H1 (cell line): Measurements from ENCODE around the gene NCBP1. TPM values are rescaled to one million over a fixed set of nuclear protein-coding genes. Genes with fewer than 3 reads are reported as not detected.

Experiments used
- CTCF ChIA-PET: fragments of 300-600 bp; sonication (Branson Sonifier 250); formaldehyde crosslinking; loops from one replicate; lab custom pipeline; 2021; ENCODE audit not compliant: partially characterized antibody; lab: Charles Lee
- POLR2A ChIA-PET: fragments of 300-600 bp; sonication (Branson Sonifier 250); formaldehyde crosslinking; loops from one replicate; lab custom pipeline; 2021; ENCODE audit warnings: inconsistent platforms; ENCODE audit not compliant: partially characterized antibody; lab: Charles Lee
- DNase-seq, 2 experiments: peaks; one replicate each; pipeline versions ENCODE4 v3.0.0 to v3.0.0-alpha.2; 2010 to 2022; ENCODE audit warnings: low spot score in 2 of 2, low read depth in 1 of 2, mixed read lengths in 1 of 2
- FAIRE-seq: peaks from 2 replicates; lab custom pipeline; 2011; peaks lifted over from hg19 to GRCh38; lab: Jason Lieb, UNC
- H2AFZ ChIP-seq: 2 replicates; pipeline ENCODE4 v1.8.1; 2012; ENCODE audit warnings: low read length, inconsistent platforms
- H2AK5ac ChIP-seq: 2 replicates; pipeline ENCODE4 v1.6.1; 2013; ENCODE audit warnings: low read depth, low read length
- H2BK120ac ChIP-seq: replicated peaks from 2 replicates; pipeline ENCODE3; 2013; ENCODE audit warnings: low read depth, low read length, inconsistent platforms
- H2BK12ac ChIP-seq: 2 replicates; pipeline ENCODE4 v1.6.1; 2013; ENCODE audit warnings: low read depth, low read length
- H2BK15ac ChIP-seq: 2 replicates; pipeline ENCODE4 v1.6.1; 2013; ENCODE audit warnings: low read length
- H2BK20ac ChIP-seq: 2 replicates; pipeline ENCODE4 v1.6.1; 2013; ENCODE audit warnings: low read length
- H2BK5ac ChIP-seq: 2 replicates; pipeline ENCODE4 v1.6.1; 2013; ENCODE audit warnings: low read depth, low read length
- H3K14ac ChIP-seq: 2 replicates; pipeline ENCODE4 v1.6.1; 2013; ENCODE audit warnings: inconsistent platforms; ENCODE audit not compliant: insufficient read length
- H3K18ac ChIP-seq: 2 replicates; pipeline ENCODE4 v1.6.1; 2013; ENCODE audit warnings: low read length; ENCODE audit errors: extremely low read depth
- H3K23ac ChIP-seq: 2 replicates; pipeline ENCODE4 v1.6.1; 2013; ENCODE audit warnings: inconsistent platforms; ENCODE audit not compliant: insufficient read length
- H3K23me2 ChIP-seq: 2 replicates; pipeline ENCODE4 v1.6.1; 2013; ENCODE audit warnings: low read depth, low read length
- H3K27ac ChIP-seq: 2 replicates; pipeline ENCODE4 v1.6.1; 2011; ENCODE audit warnings: low read depth, low read length, inconsistent platforms
- H3K27me3 ChIP-seq, 4 experiments: replicated peaks in 1 of 4; 1 replicate in 1 of 4; 2 replicates in 3 of 4; pipeline versions ENCODE4 v1.6.1 to v1.8.1; 2011 to 2013; ENCODE audit warnings: low read length in 3 of 4, mild to moderate bottlenecking in 3 of 4, inconsistent platforms in 2 of 4, mixed read lengths in 2 of 4, moderate library complexity in 1 of 4; ENCODE audit not compliant: control insufficient read depth in 3 of 4, insufficient read depth in 3 of 4; ENCODE audit errors: extremely low read depth in 1 of 4
- H3K36me3 ChIP-seq, 4 experiments: 2 replicates each; pipeline versions ENCODE4 v1.6.1 to v1.8.1; 2011 to 2013; ENCODE audit warnings: mild to moderate bottlenecking in 4 of 4, low read length in 3 of 4, moderate library complexity in 2 of 4, control low read depth in 1 of 4, inconsistent platforms in 1 of 4; ENCODE audit not compliant: insufficient read depth in 4 of 4, control insufficient read depth in 2 of 4
- H3K4ac ChIP-seq: replicated peaks from 2 replicates; pipeline ENCODE3; 2013; ENCODE audit warnings: low read length, low read depth, mixed read lengths, inconsistent platforms; ENCODE audit not compliant: insufficient read length
- H3K4me1 ChIP-seq, 4 experiments: replicated peaks in 1 of 4; 1 replicate in 1 of 4; 2 replicates in 3 of 4; pipeline versions ENCODE4 v1.6.1 to v1.8.1; 2011 to 2013; ENCODE audit warnings: low read length in 3 of 4, inconsistent platforms in 2 of 4, mixed read lengths in 1 of 4; ENCODE audit not compliant: insufficient read depth in 4 of 4, control insufficient read depth in 3 of 4
- H3K4me2 ChIP-seq, 2 experiments: 2 replicates each; pipeline versions ENCODE4 v1.6.1 to v1.8.1; 2011 to 2013; ENCODE audit warnings: low read depth in 2 of 2, low read length in 2 of 2, control low read depth in 1 of 2, inconsistent platforms in 1 of 2, mild to moderate bottlenecking in 1 of 2; ENCODE audit not compliant: insufficient read depth in 1 of 2
- H3K4me3 ChIP-seq, 4 experiments: fragments of 200-600, 300-600 bp in 1 of 4; sonication (generic), shearing (Covaris generic), sonication (Bioruptor Twin) in 1 of 4; 2 replicates each; pipeline versions ENCODE4 v1.5.1 to v1.8.1; 2011 to 2016; ENCODE audit warnings: low read length in 4 of 4, low read depth in 3 of 4, control low read depth in 2 of 4, inconsistent platforms in 2 of 4, mild to moderate bottlenecking in 2 of 4, mixed read lengths in 1 of 4, moderate library complexity in 1 of 4; ENCODE audit not compliant: insufficient read depth in 2 of 4; ENCODE audit errors: extremely low read depth in 1 of 4
- H3K56ac ChIP-seq: replicated peaks from 2 replicates; pipeline ENCODE3; 2013; ENCODE audit warnings: low read depth, mild to moderate bottlenecking, mixed read lengths, low read length, inconsistent platforms; ENCODE audit not compliant: insufficient read length
- H3K79me1 ChIP-seq: 2 replicates; pipeline ENCODE4 v1.6.1; 2013; ENCODE audit warnings: low read depth, low read length, control low read depth
- H3K79me2 ChIP-seq, 2 experiments: 2 replicates each; pipeline versions ENCODE4 v1.6.1 to v1.8.1; 2012 to 2013; ENCODE audit warnings: low read length in 2 of 2, mild to moderate bottlenecking in 2 of 2, inconsistent platforms in 1 of 2; ENCODE audit not compliant: insufficient read depth in 2 of 2, control insufficient read depth in 1 of 2
- H3K9ac ChIP-seq, 4 experiments: replicated peaks in 1 of 4; 1 replicate in 1 of 4; 2 replicates in 3 of 4; pipeline versions ENCODE4 v1.6.1 to v1.8.1; 2011 to 2013; ENCODE audit warnings: low read depth in 3 of 4, low read length in 3 of 4, control low read depth in 2 of 4, mild to moderate bottlenecking in 2 of 4, moderate library complexity in 2 of 4, inconsistent platforms in 1 of 4; ENCODE audit errors: extremely low read depth in 1 of 4
- H3K9me3 ChIP-seq, 2 experiments: 2 replicates each; pipeline versions ENCODE4 v1.6.1 to v1.8.1; 2012 to 2013; ENCODE audit warnings: mild to moderate bottlenecking in 2 of 2, moderate library complexity in 2 of 2, control low read depth in 1 of 2, inconsistent platforms in 1 of 2, low read depth in 1 of 2, low read length in 1 of 2, mixed read lengths in 1 of 2; ENCODE audit not compliant: insufficient read depth in 2 of 2
- H4K20me1 ChIP-seq, 2 experiments: replicated peaks in 1 of 2; 2 replicates each; pipeline versions ENCODE3 to v1.8.1; 2011 to 2013; ENCODE audit warnings: inconsistent platforms in 2 of 2, low read length in 2 of 2, mild to moderate bottlenecking in 1 of 2; ENCODE audit not compliant: insufficient read depth in 2 of 2, control insufficient read depth in 1 of 2
- H4K5ac ChIP-seq: 2 replicates; pipeline ENCODE4 v1.6.1; 2013; ENCODE audit warnings: low read length, low read depth, mixed read lengths, inconsistent platforms; ENCODE audit not compliant: insufficient read length
- H4K8ac ChIP-seq: 2 replicates; pipeline ENCODE4 v1.8.0; 2013; ENCODE audit warnings: mild to moderate bottlenecking, moderate library complexity, low read length, inconsistent platforms; ENCODE audit not compliant: insufficient read depth; ENCODE audit errors: extremely low read depth
- H4K91ac ChIP-seq: replicated peaks from 2 replicates; pipeline ENCODE3; 2013; ENCODE audit warnings: low read length, mixed read lengths, inconsistent platforms; ENCODE audit not compliant: insufficient read length
- ATF2 ChIP-seq: IDR thresholded peaks from 2 replicates; pipeline ENCODE4 v1.6.1; 2012; ENCODE audit warnings: low read length, inconsistent platforms
- BRCA1 ChIP-seq: IDR thresholded peaks from 2 replicates; pipeline ENCODE4 v1.6.1; 2012; ENCODE audit warnings: low read depth, low read length, improper control_type of control experiment
- CBX5 ChIP-seq: fragments of 300-800, 300-1000 bp; sonication (generic); IDR thresholded peaks from 2 replicates; pipeline ENCODE4 v1.7.1; 2016; ENCODE audit warnings: antibody characterized with exemption, low read length, low read depth
- JUN ChIP-seq: IDR thresholded peaks from 2 replicates; pipeline ENCODE4 v1.6.1; 2011; ENCODE audit warnings: low read depth, mild to moderate bottlenecking, improper control_type of control experiment, low read length
- KDM1A ChIP-seq: fragments of 200-600, 300-600 bp; sonication (generic); IDR thresholded peaks from 2 replicates; pipeline ENCODE4 v1.7.1; 2016; ENCODE audit warnings: mild to moderate bottlenecking, low read length, borderline replicate concordance
- RXRA ChIP-seq: IDR thresholded peaks from 2 replicates; pipeline ENCODE4 v1.6.1; 2011; ENCODE audit warnings: low read depth, mild to moderate bottlenecking, low read length, moderate library complexity; ENCODE audit not compliant: insufficient read depth
- WGBS, 2 experiments: shearing (Covaris generic) in 1 of 2; methylation state at CpG; one replicate each; pipeline versions ENCODE4 v1.1.6 to v1.1.7; 2013 to 2015; ENCODE audit warnings: low lambda C conversion rate in 2 of 2, mixed read lengths in 2 of 2, inconsistent platforms in 1 of 2, low coverage in 1 of 2, missing lambda C conversion rate in 1 of 2; ENCODE audit not compliant: insufficient replicate concordance in 2 of 2, insufficient coverage in 1 of 2, insufficient read length in 1 of 2; ENCODE audit errors: extremely low coverage in 1 of 2, missing lambda C conversion rate in 1 of 2; 5-methylcytosine and 5-hydroxymethylcytosine counted together
- polyA plus RNA-seq, 7 experiments: library from polyadenylated mRNA; depleted of rRNA in 3 of 7; stranded (reverse) in 5 of 7; unstranded in 2 of 7; fragments of >200 nt in 5 of 7; fragments of 200-250 nt in 2 of 7; gene quantifications; 1 replicate in 5 of 7; 2 replicates in 1 of 7; 4 replicates in 1 of 7; pipeline versions ENCODE4 v1.2.1 to v1.2.3, GENCODE V29; 2011 to 2013; ENCODE audit warnings: missing spikeins in 2 of 7, mixed read lengths in 2 of 7
- total RNA-seq: library from RNA; stranded (reverse); fragmentation: NEBNext Ultra II Directional; extraction: Animal tissue kit (Norgen Biotek cat#: 25700); gene quantifications from 2 replicates; pipeline ENCODE4 v1.2.1, GENCODE V29; 2021
- TF ChIP-seq, protein P1 (sequence below): IDR thresholded peaks from 2 replicates; pipeline ENCODE4 v1.6.1; 2011; ENCODE audit warnings: low read depth, mild to moderate bottlenecking, low read length; ENCODE audit not compliant: insufficient read depth
- TF ChIP-seq, protein P2 (sequence below): IDR thresholded peaks from 2 replicates; pipeline ENCODE4 v1.6.1; 2011; ENCODE audit warnings: low read length, improper control_type of control experiment

The NCBP1 gene
- total and polyA plus RNA-seq, 2 of the 8 experiments (the other 6 are each of a cell fraction or from before 2014, with no cell fraction given): 14.7 to 54.0 TPM

GRCh38 chr9:97651646-97652045 lies 18.0 kb downstream of the NCBP1 start:
- Histone ChIP-seq H3K9ac (no peak overlapping the region), H3K36me3 (peaks cover 9 to 82% (median 34%) of the 10 kb centered on the region in 4 experiments), H3K14ac (no peak overlapping the region), H3K79me1 (no peaks in the 10 kb centered on the region), H3K4me2 (no peak overlapping the region), H4K20me1 (peaks cover 0 to 2% of the 10 kb centered on the region in 2 experiments), H2BK5ac (no peak overlapping the region), H4K5ac (no peak overlapping the region), H3K79me2 (no peaks in the 10 kb centered on the region), H3K56ac (no peak overlapping the region), H4K91ac (no peak overlapping the region), H3K18ac (no peak overlapping the region), H2AFZ (no peak overlapping the region), H4K8ac (no peak overlapping the region), H2BK15ac (no peak overlapping the region), H3K23me2 (no peaks in the 10 kb centered on the region), H2BK20ac (no peak overlapping the region), H3K23ac (no peak overlapping the region), H2AK5ac (no peak overlapping the region), H3K4me3 (no peak overlapping the region), H3K27ac (no peak overlapping the region), H3K27me3 (no peaks in the 10 kb centered on the region), H3K9me3 (no peaks in the 10 kb centered on the region), H3K4ac (no peak overlapping the region), H2BK12ac (no peak overlapping the region), H3K4me1 (no peaks in the 10 kb centered on the region), H2BK120ac (no peak overlapping the region)
- DNase-seq (no peak), FAIRE-seq (no peak)
- CTCF ChIA-PET: no interaction called here
- 95% methylated on average over 3 of the region's 3 CpGs; no CpG with 5 or more reads in 1 of the 2 experiments for WGBS, 2 experiments
- no peak for TF ChIP-seq BRCA1
- no peak for TF ChIP-seq JUN
- no peak for TF ChIP-seq CBX5
- TF ChIP-seq ATF2: no peak
- TF ChIP-seq RXRA: no peak
- TF ChIP-seq, protein P1, sequence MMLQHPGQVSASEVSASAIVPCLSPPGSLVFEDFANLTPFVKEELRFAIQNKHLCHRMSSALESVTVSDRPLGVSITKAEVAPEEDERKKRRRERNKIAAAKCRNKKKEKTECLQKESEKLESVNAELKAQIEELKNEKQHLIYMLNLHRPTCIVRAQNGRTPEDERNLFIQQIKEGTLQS: no peak
- TF ChIP-seq, protein P2, sequence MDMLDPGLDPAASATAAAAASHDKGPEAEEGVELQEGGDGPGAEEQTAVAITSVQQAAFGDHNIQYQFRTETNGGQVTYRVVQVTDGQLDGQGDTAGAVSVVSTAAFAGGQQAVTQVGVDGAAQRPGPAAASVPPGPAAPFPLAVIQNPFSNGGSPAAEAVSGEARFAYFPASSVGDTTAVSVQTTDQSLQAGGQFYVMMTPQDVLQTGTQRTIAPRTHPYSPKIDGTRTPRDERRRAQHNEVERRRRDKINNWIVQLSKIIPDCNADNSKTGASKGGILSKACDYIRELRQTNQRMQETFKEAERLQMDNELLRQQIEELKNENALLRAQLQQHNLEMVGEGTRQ: no peak
- TF ChIP-seq KDM1A: no peak
- POLR2A ChIA-PET: interaction anchor here (1.2 kb wide), 1 partner anchor 9 kb away, joined by 3 read pairs; no protein-coding TSS in a partner anchor
